HepG2 (cell line): ENCODE data around the gene RNF40. TPM values are rescaled to one million over a fixed set of nuclear protein-coding genes. Genes with fewer than 3 reads are reported as not detected.

Experiments used
- AGO2 ChIP-seq: fragments of 200-400 bp; formaldehyde crosslinking; optimal IDR thresholded peaks from 2 replicates; pipeline ENCODE3; 2017; ENCODE audit warnings: mild to moderate bottlenecking, low read depth, low read length, moderate library complexity
- ERF ChIP-seq: IDR thresholded peaks from 2 replicates; pipeline ENCODE4 v1.6.1; 2018; ENCODE audit warnings: missing biosample characterization, missing genetic modification reagents
- GATA4 ChIP-seq: sonication (generic); IDR thresholded peaks from 2 replicates; pipeline ENCODE4 v1.6.1; 2016; ENCODE audit warnings: antibody characterized with exemption, low read depth, borderline replicate concordance
- KAT2B ChIP-seq: fragments of 150-350 bp; IDR thresholded peaks from 2 replicates; pipeline ENCODE4 v1.6.1; 2014; ENCODE audit warnings: low read depth, low read length, borderline replicate concordance
- PAF1 ChIP-seq: IDR thresholded peaks from 2 replicates; pipeline ENCODE4 v1.6.1; 2016; ENCODE audit warnings: missing genetic modification reagents, missing compliant biosample characterization
- REL ChIP-seq: sonication (generic); formaldehyde crosslinking; conservative IDR thresholded peaks from 2 replicates; pipeline ENCODE4 v1.8.0; 2022; ENCODE audit warnings: mild to moderate bottlenecking, missing genetic modification reagents, moderate library complexity
- SMAD3 ChIP-seq: sonication (generic); formaldehyde crosslinking; IDR thresholded peaks from 2 replicates; pipeline ENCODE4 v1.4.0; 2020; ENCODE audit warnings: missing genetic modification reagents
- ZNF335 ChIP-seq: sonication (generic); formaldehyde crosslinking; IDR thresholded peaks from 2 replicates; pipeline ENCODE4 v1.4.0; 2020; ENCODE audit warnings: missing genetic modification reagents
- polyA plus RNA-seq, 8 experiments: library from polyadenylated mRNA; depleted of rRNA in 3 of 8; stranded (reverse) in 7 of 8; unstranded in 1 of 8; fragments of >200 nt; fragmentation: Illumina TruSeq in 4 of 8; extraction: Trizol in 4 of 8; gene quantifications; 2 replicates each; pipeline versions ENCODE4 v1.2.1 to v1.2.3, GENCODE V29; 2011 to 2016; ENCODE audit warnings: low read depth in 4 of 8, missing spikeins in 1 of 8, mixed read lengths in 1 of 8; ENCODE audit not compliant: insufficient read depth in 1 of 8
- total RNA-seq, 5 experiments: library from RNA; depleted of rRNA; stranded (reverse); fragments of >200 nt; fragmentation: Illumina TruSeq; extraction: Trizol; gene quantifications; 2 replicates each; pipeline ENCODE4 v1.2.3, GENCODE V29; 2016; ENCODE audit warnings: low read depth in 1 of 5
- TF ChIP-seq, protein P1 (sequence below): sonication (generic); formaldehyde crosslinking; IDR thresholded peaks from 2 replicates; pipeline ENCODE4 v1.4.0; 2020; ENCODE audit warnings: mild to moderate bottlenecking, missing genetic modification reagents
- TF ChIP-seq, protein P2 (sequence below): sonication (generic); formaldehyde crosslinking; IDR thresholded peaks from 2 replicates; pipeline ENCODE4 v1.5.0; 2020; ENCODE audit warnings: missing genetic modification reagents
- TF ChIP-seq, protein P3 (sequence below): sonication (generic); formaldehyde crosslinking; conservative IDR thresholded peaks from 2 replicates; pipeline ENCODE4 v1.8.0; 2022; ENCODE audit warnings: mild to moderate bottlenecking, moderate library complexity, missing genetic modification reagents
- TF ChIP-seq, protein P4 (sequence below): sonication (generic); formaldehyde crosslinking; IDR thresholded peaks from 2 replicates; pipeline ENCODE4 v1.5.0; 2020; ENCODE audit warnings: mild to moderate bottlenecking, missing genetic modification reagents
- TF ChIP-seq, protein P5 (sequence below): sonication (generic); formaldehyde crosslinking; IDR thresholded peaks from 2 replicates; pipeline ENCODE4 v1.4.0; 2020; ENCODE audit warnings: missing genetic modification reagents, borderline replicate concordance
- TF ChIP-seq, protein P6 (sequence below): sonication (generic); formaldehyde crosslinking; conservative IDR thresholded peaks from 2 replicates; pipeline ENCODE4 v1.4.0; 2020; ENCODE audit warnings: missing genetic modification reagents
- TF ChIP-seq, protein P7 (sequence below): sonication (generic); formaldehyde crosslinking; IDR thresholded peaks from 2 replicates; pipeline ENCODE4 v1.4.0; 2020; ENCODE audit warnings: mild to moderate bottlenecking, low read depth, missing genetic modification reagents

Gene RNF40
- total and polyA plus RNA-seq, 2 of the 13 experiments (the other 11 are each of a cell fraction or from before 2014, with no cell fraction given) = 84.0 to 85.6 TPM

DNA sequence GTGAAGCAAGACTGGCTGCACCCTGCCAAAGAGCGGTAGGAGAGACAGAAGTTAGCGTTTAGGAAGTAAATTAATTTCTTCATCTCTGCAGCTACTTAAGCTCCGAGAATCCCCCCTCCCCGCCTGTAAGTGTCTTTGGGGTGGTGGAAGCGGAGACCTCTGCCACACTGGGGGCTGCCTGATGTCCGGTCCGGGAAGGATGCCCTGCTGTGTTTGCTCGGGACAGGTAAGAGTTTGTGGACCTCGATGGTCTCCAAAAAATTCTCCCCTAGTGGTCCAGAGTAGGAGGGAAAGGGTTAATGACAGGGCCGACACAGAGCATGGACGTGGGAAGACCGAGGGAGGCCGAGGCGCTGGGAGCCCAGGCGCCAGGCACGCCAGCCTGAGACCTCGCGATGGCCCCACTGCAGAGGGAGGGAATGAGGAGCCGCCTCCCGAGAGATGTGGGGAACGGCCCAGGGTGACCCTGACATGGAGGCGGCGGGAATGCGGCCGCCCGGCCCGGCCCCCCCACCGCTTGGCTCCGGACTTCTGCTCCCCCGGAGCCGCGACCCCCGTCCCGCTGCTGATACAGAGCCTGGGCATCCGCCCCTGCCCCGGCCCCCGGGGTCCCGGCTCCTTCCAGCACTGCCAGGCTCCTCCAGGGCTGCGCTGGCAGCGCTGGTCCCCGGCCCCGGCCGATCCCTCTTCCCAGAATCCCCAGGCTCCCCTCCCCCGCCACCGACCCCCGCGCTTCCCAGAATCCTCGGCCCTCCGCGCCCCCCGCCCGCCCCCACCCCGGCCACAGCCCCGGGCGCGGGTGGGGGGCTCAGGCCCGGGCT, 24.2 kb downstream of the RNF40 start (continued):
- TF ChIP-seq KAT2B = no peak
- TF ChIP-seq PAF1 = no peak
- TF ChIP-seq, protein P1, sequence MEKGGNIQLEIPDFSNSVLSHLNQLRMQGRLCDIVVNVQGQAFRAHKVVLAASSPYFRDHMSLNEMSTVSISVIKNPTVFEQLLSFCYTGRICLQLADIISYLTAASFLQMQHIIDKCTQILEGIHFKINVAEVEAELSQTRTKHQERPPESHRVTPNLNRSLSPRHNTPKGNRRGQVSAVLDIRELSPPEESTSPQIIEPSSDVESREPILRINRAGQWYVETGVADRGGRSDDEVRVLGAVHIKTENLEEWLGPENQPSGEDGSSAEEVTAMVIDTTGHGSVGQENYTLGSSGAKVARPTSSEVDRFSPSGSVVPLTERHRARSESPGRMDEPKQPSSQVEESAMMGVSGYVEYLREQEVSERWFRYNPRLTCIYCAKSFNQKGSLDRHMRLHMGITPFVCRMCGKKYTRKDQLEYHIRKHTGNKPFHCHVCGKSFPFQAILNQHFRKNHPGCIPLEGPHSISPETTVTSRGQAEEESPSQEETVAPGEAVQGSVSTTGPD (CRISPR knock-in tag) = no peak
- TF ChIP-seq, protein P2, sequence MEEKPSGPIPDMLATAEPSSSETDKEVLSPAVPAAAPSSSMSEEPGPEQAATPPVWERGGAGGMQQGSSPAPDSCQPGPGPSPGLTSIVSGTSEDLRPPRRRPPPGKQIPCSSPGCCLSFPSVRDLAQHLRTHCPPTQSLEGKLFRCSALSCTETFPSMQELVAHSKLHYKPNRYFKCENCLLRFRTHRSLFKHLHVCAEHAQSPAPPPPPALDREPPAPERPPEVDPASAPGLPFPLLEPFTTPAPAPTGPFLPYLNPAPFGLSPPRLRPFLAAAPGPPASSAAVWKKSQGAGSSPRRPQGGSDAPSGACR (CRISPR knock-in tag) = no peak; the same call in 1 of the 2 replicates
- TF ChIP-seq, protein P3, sequence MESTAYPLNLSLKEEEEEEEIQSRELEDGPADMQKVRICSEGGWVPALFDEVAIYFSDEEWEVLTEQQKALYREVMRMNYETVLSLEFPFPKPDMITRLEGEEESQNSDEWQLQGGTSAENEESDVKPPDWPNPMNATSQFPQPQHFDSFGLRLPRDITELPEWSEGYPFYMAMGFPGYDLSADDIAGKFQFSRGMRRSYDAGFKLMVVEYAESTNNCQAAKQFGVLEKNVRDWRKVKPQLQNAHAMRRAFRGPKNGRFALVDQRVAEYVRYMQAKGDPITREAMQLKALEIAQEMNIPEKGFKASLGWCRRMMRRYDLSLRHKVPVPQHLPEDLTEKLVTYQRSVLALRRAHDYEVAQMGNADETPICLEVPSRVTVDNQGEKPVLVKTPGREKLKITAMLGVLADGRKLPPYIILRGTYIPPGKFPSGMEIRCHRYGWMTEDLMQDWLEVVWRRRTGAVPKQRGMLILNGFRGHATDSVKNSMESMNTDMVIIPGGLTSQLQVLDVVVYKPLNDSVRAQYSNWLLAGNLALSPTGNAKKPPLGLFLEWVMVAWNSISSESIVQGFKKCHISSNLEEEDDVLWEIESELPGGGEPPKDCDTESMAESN (CRISPR knock-in tag) = no peak
- TF ChIP-seq, protein P4, sequence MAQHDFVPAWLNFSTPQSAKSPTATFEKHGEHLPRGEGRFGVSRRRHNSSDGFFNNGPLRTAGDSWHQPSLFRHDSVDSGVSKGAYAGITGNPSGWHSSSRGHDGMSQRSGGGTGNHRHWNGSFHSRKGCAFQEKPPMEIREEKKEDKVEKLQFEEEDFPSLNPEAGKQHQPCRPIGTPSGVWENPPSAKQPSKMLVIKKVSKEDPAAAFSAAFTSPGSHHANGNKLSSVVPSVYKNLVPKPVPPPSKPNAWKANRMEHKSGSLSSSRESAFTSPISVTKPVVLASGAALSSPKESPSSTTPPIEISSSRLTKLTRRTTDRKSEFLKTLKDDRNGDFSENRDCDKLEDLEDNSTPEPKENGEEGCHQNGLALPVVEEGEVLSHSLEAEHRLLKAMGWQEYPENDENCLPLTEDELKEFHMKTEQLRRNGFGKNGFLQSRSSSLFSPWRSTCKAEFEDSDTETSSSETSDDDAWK (CRISPR knock-in tag) = no peak
- no peak for TF ChIP-seq ZNF335 (CRISPR knock-in tag)
- TF ChIP-seq, protein P5, sequence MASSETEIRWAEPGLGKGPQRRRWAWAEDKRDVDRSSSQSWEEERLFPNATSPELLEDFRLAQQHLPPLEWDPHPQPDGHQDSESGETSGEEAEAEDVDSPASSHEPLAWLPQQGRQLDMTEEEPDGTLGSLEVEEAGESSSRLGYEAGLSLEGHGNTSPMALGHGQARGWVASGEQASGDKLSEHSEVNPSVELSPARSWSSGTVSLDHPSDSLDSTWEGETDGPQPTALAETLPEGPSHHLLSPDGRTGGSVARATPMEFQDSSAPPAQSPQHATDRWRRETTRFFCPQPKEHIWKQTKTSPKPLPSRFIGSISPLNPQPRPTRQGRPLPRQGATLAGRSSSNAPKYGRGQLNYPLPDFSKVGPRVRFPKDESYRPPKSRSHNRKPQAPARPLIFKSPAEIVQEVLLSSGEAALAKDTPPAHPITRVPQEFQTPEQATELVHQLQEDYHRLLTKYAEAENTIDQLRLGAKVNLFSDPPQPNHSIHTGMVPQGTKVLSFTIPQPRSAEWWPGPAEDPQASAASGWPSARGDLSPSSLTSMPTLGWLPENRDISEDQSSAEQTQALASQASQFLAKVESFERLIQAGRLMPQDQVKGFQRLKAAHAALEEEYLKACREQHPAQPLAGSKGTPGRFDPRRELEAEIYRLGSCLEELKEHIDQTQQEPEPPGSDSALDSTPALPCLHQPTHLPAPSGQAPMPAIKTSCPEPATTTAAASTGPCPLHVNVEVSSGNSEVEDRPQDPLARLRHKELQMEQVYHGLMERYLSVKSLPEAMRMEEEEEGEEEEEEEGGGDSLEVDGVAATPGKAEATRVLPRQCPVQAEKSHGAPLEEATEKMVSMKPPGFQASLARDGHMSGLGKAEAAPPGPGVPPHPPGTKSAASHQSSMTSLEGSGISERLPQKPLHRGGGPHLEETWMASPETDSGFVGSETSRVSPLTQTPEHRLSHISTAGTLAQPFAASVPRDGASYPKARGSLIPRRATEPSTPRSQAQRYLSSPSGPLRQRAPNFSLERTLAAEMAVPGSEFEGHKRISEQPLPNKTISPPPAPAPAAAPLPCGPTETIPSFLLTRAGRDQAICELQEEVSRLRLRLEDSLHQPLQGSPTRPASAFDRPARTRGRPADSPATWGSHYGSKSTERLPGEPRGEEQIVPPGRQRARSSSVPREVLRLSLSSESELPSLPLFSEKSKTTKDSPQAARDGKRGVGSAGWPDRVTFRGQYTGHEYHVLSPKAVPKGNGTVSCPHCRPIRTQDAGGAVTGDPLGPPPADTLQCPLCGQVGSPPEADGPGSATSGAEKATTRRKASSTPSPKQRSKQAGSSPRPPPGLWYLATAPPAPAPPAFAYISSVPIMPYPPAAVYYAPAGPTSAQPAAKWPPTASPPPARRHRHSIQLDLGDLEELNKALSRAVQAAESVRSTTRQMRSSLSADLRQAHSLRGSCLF (CRISPR knock-in tag) = no peak
- no peak for TF ChIP-seq ERF
- no peak for TF ChIP-seq REL
- TF ChIP-seq, protein P6, sequence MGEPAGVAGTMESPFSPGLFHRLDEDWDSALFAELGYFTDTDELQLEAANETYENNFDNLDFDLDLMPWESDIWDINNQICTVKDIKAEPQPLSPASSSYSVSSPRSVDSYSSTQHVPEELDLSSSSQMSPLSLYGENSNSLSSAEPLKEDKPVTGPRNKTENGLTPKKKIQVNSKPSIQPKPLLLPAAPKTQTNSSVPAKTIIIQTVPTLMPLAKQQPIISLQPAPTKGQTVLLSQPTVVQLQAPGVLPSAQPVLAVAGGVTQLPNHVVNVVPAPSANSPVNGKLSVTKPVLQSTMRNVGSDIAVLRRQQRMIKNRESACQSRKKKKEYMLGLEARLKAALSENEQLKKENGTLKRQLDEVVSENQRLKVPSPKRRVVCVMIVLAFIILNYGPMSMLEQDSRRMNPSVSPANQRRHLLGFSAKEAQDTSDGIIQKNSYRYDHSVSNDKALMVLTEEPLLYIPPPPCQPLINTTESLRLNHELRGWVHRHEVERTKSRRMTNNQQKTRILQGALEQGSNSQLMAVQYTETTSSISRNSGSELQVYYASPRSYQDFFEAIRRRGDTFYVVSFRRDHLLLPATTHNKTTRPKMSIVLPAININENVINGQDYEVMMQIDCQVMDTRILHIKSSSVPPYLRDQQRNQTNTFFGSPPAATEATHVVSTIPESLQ = no peak
- TF ChIP-seq, protein P7, sequence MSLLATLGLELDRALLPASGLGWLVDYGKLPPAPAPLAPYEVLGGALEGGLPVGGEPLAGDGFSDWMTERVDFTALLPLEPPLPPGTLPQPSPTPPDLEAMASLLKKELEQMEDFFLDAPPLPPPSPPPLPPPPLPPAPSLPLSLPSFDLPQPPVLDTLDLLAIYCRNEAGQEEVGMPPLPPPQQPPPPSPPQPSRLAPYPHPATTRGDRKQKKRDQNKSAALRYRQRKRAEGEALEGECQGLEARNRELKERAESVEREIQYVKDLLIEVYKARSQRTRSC = no peak
- TF ChIP-seq AGO2 = no peak
- no peak for TF ChIP-seq GATA4
- no peak for TF ChIP-seq SMAD3 (CRISPR knock-in tag)
